B cell (primary cell): ENCODE results near the gene UBE2U. TPM values are rescaled to one million over a fixed set of nuclear protein-coding genes. Genes with fewer than 3 reads are reported as not detected.

Source experiments
- ATAC-seq: fragments of 200-7000 bp; cut with Tn5 transposase; one replicate; pipeline ENCODE4 v1.10.0; 2021; ENCODE audit warnings: low read depth, mild to moderate bottlenecking, moderate number of reproducible peaks, moderate library complexity
- CTCF ChIA-PET: fragments of 350-600 bp; sonication (Branson Sonifier 250); formaldehyde crosslinking; loops from one replicate; lab custom pipeline; 2021; ENCODE audit warnings: antibody characterized with exemption, inconsistent platforms; lab: Charles Lee
- POLR2A ChIA-PET: fragments of 350-600 bp; sonication (Branson Sonifier 250); formaldehyde crosslinking; loops from one replicate; lab custom pipeline; 2021; ENCODE audit warnings: antibody characterized with exemption; lab: Charles Lee
- DNase-seq: peaks from one replicate; pipeline ENCODE4 v3.0.0; 2013
- H2AFZ ChIP-seq: 2 replicates; pipeline ENCODE4 v1.6.1; 2012; ENCODE audit warnings: mild to moderate bottlenecking, low read depth, low read length; ENCODE audit not compliant: insufficient read depth, poor library complexity, severe bottlenecking
- H3K27ac ChIP-seq, 2 donors: 1 replicate in 1 of 2; 2 replicates in 1 of 2; pipeline ENCODE4 v1.5.1; 2012 to 2013; ENCODE audit warnings: low read length in 2 of 2, mild to moderate bottlenecking in 2 of 2, moderate library complexity in 1 of 2
- H3K27me3 ChIP-seq, 4 experiments: fragments of 200-600 bp in 1 of 4; sonication (generic) in 1 of 4; replicated peaks in 1 of 4; 1 replicate in 2 of 4; 2 replicates in 2 of 4; pipeline versions ENCODE4 v1.6.1 to v1.7.0; 2013 to 2016; ENCODE audit warnings: low read length in 3 of 4, mild to moderate bottlenecking in 2 of 4, mixed read lengths in 1 of 4, moderate library complexity in 1 of 4; ENCODE audit not compliant: insufficient read depth in 4 of 4, control insufficient read depth in 3 of 4; ENCODE audit errors: control extremely low read depth in 1 of 4
- H3K36me3 ChIP-seq, 2 experiments: replicated peaks in 1 of 2; 1 replicate in 1 of 2; 2 replicates in 1 of 2; pipeline versions ENCODE4 v1.6.1 to v1.7.1; 2013; ENCODE audit warnings: low read length in 1 of 2; ENCODE audit not compliant: insufficient read depth in 2 of 2, control insufficient read depth in 1 of 2; ENCODE audit errors: control extremely low read depth in 1 of 2, extremely low read depth in 1 of 2
- H3K4me1 ChIP-seq, 2 donors: fragments of 200-600 bp in 1 of 2; sonication (generic) in 1 of 2; 1 replicate in 1 of 2; 2 replicates in 1 of 2; pipeline versions ENCODE4 v1.5.1 to v1.6.1; 2013 to 2017; ENCODE audit warnings: low read length in 2 of 2; ENCODE audit not compliant: control insufficient read depth in 2 of 2, insufficient read depth in 2 of 2
- H3K4me2 ChIP-seq: replicated peaks from 2 replicates; pipeline ENCODE3; 2012; ENCODE audit warnings: mild to moderate bottlenecking, low read depth, low read length; ENCODE audit not compliant: poor library complexity, severe bottlenecking
- H3K4me3 ChIP-seq, 5 experiments: fragments of 200-600 bp in 1 of 5; sonication (generic) in 1 of 5; 1 replicate in 3 of 5; 2 replicates in 2 of 5; pipeline versions ENCODE4 v1.5.1 to v1.7.0; 2011 to 2016; ENCODE audit warnings: low read length in 4 of 5, mild to moderate bottlenecking in 4 of 5, low read depth in 2 of 5, control low read depth in 1 of 5, moderate library complexity in 1 of 5; ENCODE audit not compliant: insufficient read depth in 1 of 5; ENCODE audit errors: control extremely low read depth in 1 of 5, extremely low read depth in 1 of 5
- H3K79me2 ChIP-seq: fragments of 200-600 bp; sonication (generic); one replicate; pipeline ENCODE4 v1.6.0; 2016; ENCODE audit warnings: low read length; ENCODE audit not compliant: control insufficient read depth, insufficient read depth
- H3K9ac ChIP-seq: fragments of 200-600 bp; sonication (generic); 2 replicates; pipeline ENCODE4 v1.6.1; 2017; ENCODE audit warnings: mild to moderate bottlenecking, low read length, moderate library complexity
- H3K9me3 ChIP-seq, 3 donors: one replicate each; pipeline versions ENCODE4 v1.6.1 to v1.7.1; 2013; ENCODE audit warnings: low read length in 2 of 3; ENCODE audit not compliant: control insufficient read depth in 2 of 3, insufficient read depth in 1 of 3; ENCODE audit errors: control extremely low read depth in 1 of 3
- H4K20me1 ChIP-seq: 2 replicates; pipeline ENCODE4 v1.6.0; 2012; ENCODE audit warnings: mild to moderate bottlenecking, low read length; ENCODE audit not compliant: insufficient read depth, control insufficient read depth, poor library complexity, severe bottlenecking
- H3K27ac Mint-ChIP-seq: one replicate; pipeline ENCODE4 v1.8.0; 2021; ENCODE audit warnings: mixed read lengths
- H3K27me3 Mint-ChIP-seq: one replicate; pipeline ENCODE4 v1.8.0; 2021; ENCODE audit warnings: mixed read lengths
- H3K4me1 Mint-ChIP-seq: one replicate; pipeline ENCODE4 v1.8.0; 2021; ENCODE audit warnings: mixed read lengths
- H3K4me3 Mint-ChIP-seq: one replicate; pipeline ENCODE4 v1.8.0; 2021; ENCODE audit warnings: mixed read lengths
- H3K9me3 Mint-ChIP-seq: one replicate; pipeline ENCODE4 v1.8.0; 2022; ENCODE audit warnings: mixed read lengths; ENCODE audit not compliant: insufficient read depth
- CTCF ChIP-seq: fragments of 200-600 bp; IDR thresholded peaks from one replicate; pipeline ENCODE4 v1.8.0; 2022; ENCODE audit warnings: antibody characterized with exemption, mild to moderate bottlenecking
- EZH2 ChIP-seq: IDR thresholded peaks from 2 replicates; pipeline ENCODE4 v1.6.1; 2012; ENCODE audit warnings: borderline replicate concordance, low read depth, mild to moderate bottlenecking, moderate library complexity, low read length; ENCODE audit not compliant: insufficient read depth, poor library complexity, severe bottlenecking
- WGBS: methylation state at CpG from one replicate; pipeline ENCODE4 v1.1.5; 2013; ENCODE audit warnings: missing lambda C conversion rate; ENCODE audit not compliant: insufficient coverage; 5-methylcytosine and 5-hydroxymethylcytosine counted together
- intact Hi-C: fragments of 100-400 bp; cut with micrococcal nuclease; formaldehyde crosslinking; loops from one replicate; pipeline ENCODE4 v1.10.0; 2022
- polyA plus RNA-seq: library from polyadenylated mRNA; depleted of rRNA; stranded (reverse); fragments of >200 nt; gene quantifications from 2 replicates; pipeline ENCODE4 v1.2.3, GENCODE V29; 2012
- total RNA-seq, 2 donors: library from RNA; stranded (reverse); fragments of 120-200 nt in 1 of 2; gene quantifications; 1 replicate in 1 of 2; 2 replicates in 1 of 2; pipeline versions ENCODE4 v1.2.3 to v1.2.4, GENCODE V29; 2013 to 2022

UBE2U gene
- total and polyA plus RNA-seq, 2 donors (not counting 1 experiment from before 2014, with no cell fraction given), result not detected

GRCh38 chr1:64184003-64184440 lies 19.4 kb upstream of the UBE2U start:
- H3K36me3 ChIP-seq, result no peaks in the 10 kb centered on the region
- Mint-ChIP-seq H3K4me1 (peaks cover 5% of the 10 kb centered on the region), H3K27ac (no peak overlapping the region), H3K4me3 (no peak overlapping the region), H3K27me3 (peaks cover 3% of the 10 kb centered on the region), H3K9me3 (no peaks in the 10 kb centered on the region)
- POLR2A ChIA-PET, result interaction anchor here (0.6 kb wide), 1 partner anchor 35 kb away, joined by 4 read pairs; no protein-coding TSS in a partner anchor
- no peak overlapping the region for H3K4me2 ChIP-seq
- no peaks in the 10 kb centered on the region for H3K27me3 ChIP-seq
- ATAC-seq (no peak), DNase-seq (no peak)
- H4K20me1 ChIP-seq, result no peaks in the 10 kb centered on the region
- intact Hi-C loops, result no loop called here
- no peak overlapping the region for H3K9ac ChIP-seq
- H3K4me3 ChIP-seq, result no peak overlapping the region
- TF ChIP-seq EZH2 (no peak), CTCF (no peak)
- no peak overlapping the region for H3K27ac ChIP-seq
- no CpG with 5 or more reads among the region's 5 CpGs for WGBS
- H3K4me1 ChIP-seq, result peaks cover 3 to 4% of the 10 kb centered on the region in 2 donors
- H3K79me2 ChIP-seq, result no peaks in the 10 kb centered on the region
- CTCF ChIA-PET, result no interaction called here
- H3K9me3 ChIP-seq, result no peaks in the 10 kb centered on the region
- peak overlapping the region; percentile 45 for H2AFZ ChIP-seq

- Mint-ChIP-seq H3K9me3 (no peaks in the 10 kb centered on the region), H3K4me1 (peaks cover 5% of the 10 kb centered on the region), H3K4me3 (no peak overlapping the region), H3K27ac (no peak overlapping the region), H3K27me3 (peaks cover 3% of the 10 kb centered on the region)
- Histone ChIP-seq H4K20me1 (no peaks in the 10 kb centered on the region), H3K4me3 (no peak overlapping the region), H3K9ac (no peak overlapping the region), H3K79me2 (no peaks in the 10 kb centered on the region), H3K9me3 (no peaks in the 10 kb centered on the region), H3K4me2 (no peak overlapping the region), H2AFZ (no peak overlapping the region), H3K27me3 (no peaks in the 10 kb centered on the region), H3K4me1 (peaks cover 3 to 4% of the 10 kb centered on the region in 2 donors), H3K27ac (no peak overlapping the region), H3K36me3 (no peaks in the 10 kb centered on the region)
- no peak for DNase-seq
- POLR2A ChIA-PET, result no interaction called here
- intact Hi-C loops, result no loop called here
- CTCF ChIA-PET, result no interaction called here
- no peak for ATAC-seq
- TF ChIP-seq EZH2 (no peak), CTCF (no peak)
- 93% methylated on average over 10 of the region's 10 CpGs for WGBS
Measured at GRCh38 chr1:64186138-64186897, 17.1 kb upstream of the UBE2U start.
